ENCODE results near the gene ARL6IP5. TPM values are rescaled to one million over a fixed set of nuclear protein-coding genes. Genes with fewer than 3 reads are reported as not detected.

The ARL6IP5 gene
- total and polyA plus RNA-seq, 2 donors (not counting 3 experiments of a cell fraction or from before 2014, with no cell fraction given), result 96.9 to 116 TPM

- no TSS peak for BruUV-seq (replicated peaks)
- H3K27me3 ChIP-seq (ENCODE audit: control insufficient read depth in 2 of 2, insufficient read depth in 2 of 2, low read length in 2 of 2), result no peaks in the 10 kb centered on the region
- H3K79me2 ChIP-seq (ENCODE audit: control insufficient read depth, insufficient read depth, low read length), result no peaks in the 10 kb centered on the region
- no peaks in the 10 kb centered on the region for H3K9me3 ChIP-seq (replicated peaks; ENCODE audit: control insufficient read depth, insufficient read depth, low read length)
- FAIRE-seq (no peak), DNase-seq (ENCODE audit: low read depth, low spot score) (no peak)
- H2AFZ ChIP-seq (ENCODE audit: low read depth, low read length), result no peak overlapping the region
- TF ChIP-seq POLR2A (IDR thresholded peaks at IDR 0.05; ENCODE audit: low read depth, low read length) (no peak), MYC (IDR thresholded peaks at IDR 0.05; ENCODE audit: low read depth, low read length) (no peak), CTCF (IDR thresholded peaks at IDR 0.05; ENCODE audit: extremely low read depth in 1 of 2, insufficient read depth in 1 of 2, low read depth in 1 of 2, low read length in 2 of 2) (no peak), MAX (IDR thresholded peaks at IDR 0.05; ENCODE audit: insufficient read depth, insufficient read length) (no peak), JUN (IDR thresholded peaks at IDR 0.05; ENCODE audit: borderline replicate concordance, insufficient read depth, insufficient read length, low read depth) (no peak), POLR2AphosphoS5 (IDR thresholded peaks at IDR 0.05; ENCODE audit: insufficient read depth, low read depth, low read length) (no peak), EZH2 (IDR thresholded peaks at IDR 0.05; ENCODE audit: borderline replicate concordance, low read depth, low read length, severe bottlenecking) (no peak)
- no peaks in the 10 kb centered on the region for H4K20me1 ChIP-seq (replicated peaks; ENCODE audit: control insufficient read depth, extremely low read depth, insufficient read depth, low read length)
- dilution Hi-C loops (cut with MboI; ENCODE audit: extremely low pct_ligation_motif_present, low sequenced_read_pairs) (no loop called here), intact Hi-C loops (cut with micrococcal nuclease) (no loop called here)
- no peak overlapping the region for H3K4me3 ChIP-seq (replicated peaks in 1 of 3; ENCODE audit: insufficient read depth in 1 of 3, low read depth in 1 of 3, low read length in 3 of 3)
- H3K4me2 ChIP-seq (ENCODE audit: insufficient read depth, low read length), result no peak overlapping the region
- no peak overlapping the region for H3K9ac ChIP-seq (replicated peaks; ENCODE audit: extremely low read depth, insufficient read depth, low read length)
- no peak overlapping the region for H3K27ac ChIP-seq (ENCODE audit: insufficient read depth, low read depth, low read length)
- ChIA-PET POLR2A (no interaction called here), CTCF (interaction anchor here (0.8 to 2.5 kb wide), 7 partner anchors 11 to 302 kb away, joined by 3 to 16 read pairs (median 4); no protein-coding TSS in a partner anchor)
- no peaks in the 10 kb centered on the region for H3K36me3 ChIP-seq (ENCODE audit: control insufficient read depth in 2 of 2, extremely low read depth in 1 of 2, insufficient read depth in 2 of 2, low read length in 2 of 2)
- no peaks in the 10 kb centered on the region for H3K9me1 ChIP-seq (replicated peaks; ENCODE audit: control insufficient read depth, extremely low read depth, insufficient read depth, low read length)
- peaks cover 16% of the 10 kb centered on the region for H3K4me1 ChIP-seq (ENCODE audit: control insufficient read depth, extremely low read depth, insufficient read depth, low read length)
These were observed 41.5 kb downstream of the ARL6IP5 start for GRCh38 chr3:69126216-69126615.
